Endothelial cell (in vitro differentiated cells): ENCODE results near the gene ATG101. TPM values are rescaled to one million over a fixed set of nuclear protein-coding genes. Genes with fewer than 3 reads are reported as not detected.

Experiments
- DNase-seq: peaks from one replicate; pipeline ENCODE4 v3.0.0; 2021; ENCODE audit warnings: low spot score
- H3K27ac Mint-ChIP-seq: one replicate; pipeline ENCODE4 v1.8.0; 2021; ENCODE audit warnings: mixed read lengths, inconsistent platforms; ENCODE audit not compliant: unreplicated experiment
- H3K27me3 Mint-ChIP-seq: one replicate; pipeline ENCODE4 v1.8.0; 2021; ENCODE audit warnings: mild to moderate bottlenecking, moderate library complexity, mixed read lengths, inconsistent platforms; ENCODE audit not compliant: unreplicated experiment
- H3K36me3 Mint-ChIP-seq: one replicate; pipeline ENCODE4 v1.8.0; 2021; ENCODE audit warnings: mild to moderate bottlenecking, low read depth, mixed read lengths, inconsistent platforms; ENCODE audit not compliant: unreplicated experiment
- H3K4me1 Mint-ChIP-seq: one replicate; pipeline ENCODE4 v1.8.0; 2021; ENCODE audit warnings: mild to moderate bottlenecking, mixed read lengths, inconsistent platforms; ENCODE audit not compliant: unreplicated experiment
- H3K4me3 Mint-ChIP-seq: one replicate; pipeline ENCODE4 v1.8.0; 2021; ENCODE audit warnings: mild to moderate bottlenecking, mixed read lengths, inconsistent platforms; ENCODE audit not compliant: unreplicated experiment
- H3K9me3 Mint-ChIP-seq: one replicate; pipeline ENCODE4 v1.8.0; 2021; ENCODE audit warnings: mixed read lengths, inconsistent platforms; ENCODE audit not compliant: unreplicated experiment
- CTCF ChIP-seq: fragments of 200-600 bp; sonication (generic); IDR thresholded peaks from one replicate; pipeline ENCODE4 v1.5.0; 2021; ENCODE audit warnings: antibody characterized with exemption; ENCODE audit not compliant: unreplicated experiment
- total RNA-seq: library from RNA; stranded (reverse); fragmentation: NEBNext Ultra II Directional; extraction: Animal tissue kit (Norgen Biotek cat#: 25700); gene quantifications from one replicate; pipeline ENCODE4 v1.2.1, GENCODE V29; 2021; ENCODE audit not compliant: unreplicated experiment

Gene ATG101
- total RNA-seq, 1 donor from 2014 or later, result 30.6 TPM

DNA sequence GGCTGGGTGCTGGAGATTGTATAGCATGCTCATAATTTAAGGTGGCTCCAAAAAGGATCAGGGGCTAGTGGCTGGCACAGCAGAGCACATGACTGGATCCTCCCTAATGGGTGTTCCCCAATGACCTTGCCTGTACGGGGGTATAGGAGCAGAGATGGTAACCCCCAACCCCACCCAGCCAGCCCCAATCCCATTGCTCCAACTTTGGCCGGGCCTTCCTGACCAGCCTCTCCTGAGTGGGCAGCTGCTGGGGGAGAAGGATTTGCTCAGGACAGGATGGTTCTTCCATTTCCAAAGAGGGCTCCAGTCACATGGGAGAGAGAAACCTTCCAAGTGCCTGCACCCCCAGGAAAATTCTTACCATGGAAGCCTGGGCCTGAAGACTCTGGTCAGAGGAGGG lies 33.9 kb upstream of the ATG101 start:
- peak overlapping the region; percentile 50 for H3K27ac Mint-ChIP-seq
- peaks cover 24% of the 10 kb centered on the region for H3K4me1 Mint-ChIP-seq
- H3K4me3 Mint-ChIP-seq, result peak overlapping the region; percentile 47
- no peaks in the 10 kb centered on the region for H3K36me3 Mint-ChIP-seq
- DNase-seq, result no peak
- peaks cover 32% of the 10 kb centered on the region for H3K27me3 Mint-ChIP-seq
- TF ChIP-seq CTCF, result no peak
- no peaks in the 10 kb centered on the region for H3K9me3 Mint-ChIP-seq

DNA sequence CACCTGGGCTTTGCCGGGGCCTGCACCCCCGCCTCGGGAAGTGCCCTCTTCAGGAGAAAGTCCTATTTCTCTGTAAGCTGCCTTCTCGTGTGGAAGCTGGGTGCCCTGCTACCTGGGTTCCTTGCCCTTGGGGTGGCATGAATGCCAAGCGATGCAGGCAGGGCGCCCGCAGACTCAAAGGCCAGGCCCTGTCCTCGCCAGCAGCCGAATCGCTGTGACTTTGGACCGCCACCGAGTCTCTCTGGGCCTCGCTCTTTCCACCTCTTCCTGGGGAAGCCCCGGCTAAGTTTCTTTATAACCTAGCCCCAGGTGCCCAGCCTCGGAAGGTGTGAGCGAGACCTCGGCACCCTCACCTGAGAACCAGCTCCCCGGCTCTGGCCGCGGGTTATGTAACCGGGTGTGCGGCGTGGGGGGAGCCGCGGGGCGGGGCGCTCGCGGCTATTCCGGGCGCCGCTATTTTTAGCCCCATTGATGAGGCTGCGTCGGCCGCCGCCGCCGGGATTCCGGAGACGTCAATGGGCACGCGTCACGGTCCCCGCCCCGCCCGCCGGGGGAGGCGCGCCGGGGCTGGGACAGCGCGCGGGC lies 33.1 kb upstream of the ATG101 start:
- no peaks in the 10 kb centered on the region for H3K9me3 Mint-ChIP-seq
- H3K27ac Mint-ChIP-seq, result no peak overlapping the region
- no peak for TF ChIP-seq CTCF
- H3K36me3 Mint-ChIP-seq, result no peaks in the 10 kb centered on the region
- H3K27me3 Mint-ChIP-seq, result peaks cover 33% of the 10 kb centered on the region
- peak; percentile 59 for DNase-seq
- H3K4me1 Mint-ChIP-seq, result peaks cover 24% of the 10 kb centered on the region
- no peak overlapping the region for H3K4me3 Mint-ChIP-seq

GRCh38 chr12:52037248-52037861 lies 32.4 kb upstream of the ATG101 start:
- DNase-seq, result no peak
- Mint-ChIP-seq H3K4me3 (no peak overlapping the region), H3K4me1 (peaks cover 22% of the 10 kb centered on the region), H3K27ac (no peak overlapping the region), H3K36me3 (no peaks in the 10 kb centered on the region), H3K9me3 (no peaks in the 10 kb centered on the region), H3K27me3 (peaks cover 32% of the 10 kb centered on the region)
- TF ChIP-seq CTCF, result no peak

GRCh38 chr12:52038447-52038846 lies 31.3 kb upstream of the ATG101 start:
- Mint-ChIP-seq H3K4me3 (peak overlapping the region; percentile 76), H3K4me1 (peaks cover 17% of the 10 kb centered on the region), H3K36me3 (no peaks in the 10 kb centered on the region), H3K27ac (no peak overlapping the region), H3K27me3 (peaks cover 32% of the 10 kb centered on the region), H3K9me3 (no peaks in the 10 kb centered on the region)
- no peak for DNase-seq
- TF ChIP-seq CTCF, result no peak

DNA sequence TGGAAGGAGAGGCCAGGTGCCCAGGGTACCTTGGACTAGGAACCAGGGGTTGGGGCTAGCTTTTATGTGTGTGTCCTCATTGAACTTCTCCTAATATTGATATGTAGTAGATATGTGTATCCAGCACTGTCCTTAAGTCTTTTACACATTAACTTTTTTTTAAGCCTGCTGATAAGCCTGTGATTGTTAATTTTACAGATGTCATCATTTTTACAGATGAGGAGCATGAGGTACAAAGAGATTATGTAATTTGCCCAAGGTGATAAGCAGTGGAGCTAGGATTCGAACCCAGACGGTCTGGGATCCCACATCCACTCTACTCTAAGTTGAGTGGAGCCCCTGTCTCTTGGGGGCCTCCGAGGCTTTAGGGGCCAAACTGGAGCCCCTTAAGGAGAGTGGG lies 28.7 kb upstream of the ATG101 start:
- Mint-ChIP-seq H3K4me3 (no peak overlapping the region), H3K36me3 (no peaks in the 10 kb centered on the region), H3K27me3 (peaks cover 19% of the 10 kb centered on the region), H3K9me3 (no peaks in the 10 kb centered on the region), H3K4me1 (peaks cover 15% of the 10 kb centered on the region), H3K27ac (no peak overlapping the region)
- no peak for TF ChIP-seq CTCF
- no peak for DNase-seq
